Naive thymus-derived CD4-positive, alpha-beta T cell (primary cell): ENCODE measurements around the gene SERPINE1. TPM values are rescaled to one million over a fixed set of nuclear protein-coding genes. Genes with fewer than 3 reads are reported as not detected.
"Not testable (repeated sequence)": the region's sequence is repeated elsewhere in the genome, so short reads cannot be mapped to it uniquely, and the experiment has no call there.

Source experiments
- ATAC-seq: fragments of 150-1000 bp; cut with Tn5 transposase; 2 replicates; pipeline ENCODE4 v1.10.0; 2021; ENCODE audit warnings: mild to moderate bottlenecking, moderate library complexity
- CTCF ChIA-PET: fragments of 350-600 bp; sonication (Branson Sonifier 250); formaldehyde crosslinking; loops from one replicate; lab custom pipeline; 2021; ENCODE audit warnings: antibody characterized with exemption; lab: Charles Lee
- POLR2A ChIA-PET: fragments of 350-600 bp; sonication (Branson Sonifier 250); formaldehyde crosslinking; loops from one replicate; lab custom pipeline; 2021; ENCODE audit warnings: antibody characterized with exemption, inconsistent platforms; lab: Charles Lee
- DNase-seq, 9 donors: peaks; one replicate each; pipeline versions ENCODE4 v3.0.0 to v3.0.0-alpha.2; 2020 to 2022; ENCODE audit warnings: mixed read lengths in 1 of 9
- H3K27ac ChIP-seq: one replicate; pipeline ENCODE4 v1.7.0; 2013; ENCODE audit warnings: mild to moderate bottlenecking, low read depth, low read length, moderate library complexity
- H3K27me3 ChIP-seq, 2 donors: one replicate each; pipeline ENCODE4 v1.7.0; 2013; ENCODE audit warnings: low read length in 2 of 2, mild to moderate bottlenecking in 2 of 2, moderate library complexity in 2 of 2; ENCODE audit not compliant: control insufficient read depth in 2 of 2, insufficient read depth in 2 of 2
- H3K36me3 ChIP-seq, 3 experiments: 1 replicate in 2 of 3; 2 replicates in 1 of 3; pipeline ENCODE4 v1.7.0; 2013; ENCODE audit warnings: low read length in 3 of 3, mild to moderate bottlenecking in 3 of 3, moderate library complexity in 1 of 3; ENCODE audit not compliant: insufficient read depth in 3 of 3, control insufficient read depth in 2 of 3
- H3K4me1 ChIP-seq, 2 donors: one replicate each; pipeline ENCODE4 v1.7.0; 2013; ENCODE audit warnings: low read length in 2 of 2, mild to moderate bottlenecking in 2 of 2, moderate library complexity in 1 of 2; ENCODE audit not compliant: control insufficient read depth in 2 of 2, insufficient read depth in 2 of 2
- H3K4me3 ChIP-seq: 2 replicates; pipeline ENCODE4 v1.7.0; 2013; ENCODE audit warnings: mild to moderate bottlenecking, low read length
- H3K9me3 ChIP-seq, 3 experiments: 1 replicate in 2 of 3; 2 replicates in 1 of 3; pipeline ENCODE4 v1.7.0; 2013; ENCODE audit warnings: low read length in 3 of 3; ENCODE audit not compliant: control insufficient read depth in 2 of 3
- H3K27ac Mint-ChIP-seq, 9 donors: one replicate each; pipeline ENCODE4 v1.8.0; 2020 to 2022; ENCODE audit warnings: mixed read lengths in 9 of 9, mild to moderate bottlenecking in 8 of 9, moderate library complexity in 5 of 9, inconsistent platforms in 2 of 9
- H3K27me3 Mint-ChIP-seq, 5 donors: one replicate each; pipeline ENCODE4 v1.8.0; 2021 to 2022; ENCODE audit warnings: mixed read lengths in 5 of 5, mild to moderate bottlenecking in 1 of 5
- H3K36me3 Mint-ChIP-seq, 5 donors: one replicate each; pipeline ENCODE4 v1.8.0; 2020 to 2022; ENCODE audit warnings: mixed read lengths in 5 of 5, mild to moderate bottlenecking in 3 of 5, inconsistent platforms in 1 of 5
- H3K4me1 Mint-ChIP-seq, 7 donors: one replicate each; pipeline ENCODE4 v1.8.0; 2020 to 2022; ENCODE audit warnings: mixed read lengths in 7 of 7, mild to moderate bottlenecking in 3 of 7, inconsistent platforms in 1 of 7
- H3K4me3 Mint-ChIP-seq, 10 donors: one replicate each; pipeline ENCODE4 v1.8.0; 2020 to 2022; ENCODE audit warnings: mild to moderate bottlenecking in 10 of 10, mixed read lengths in 10 of 10, moderate library complexity in 6 of 10, inconsistent platforms in 2 of 10
- H3K9me3 Mint-ChIP-seq, 11 donors: one replicate each; pipeline ENCODE4 v1.8.0; 2020 to 2022; ENCODE audit warnings: mixed read lengths in 11 of 11, mild to moderate bottlenecking in 4 of 11, inconsistent platforms in 1 of 11, moderate library complexity in 1 of 11
- intact Hi-C, 2 donors: fragments of 100-400 bp; cut with micrococcal nuclease; formaldehyde crosslinking; loops; one replicate each; pipeline ENCODE4 v1.15.1; 2023
- polyA plus RNA-seq, 2 donors: library from polyadenylated mRNA; unstranded; fragments of 300-500 nt; fragmentation: Illumina TruSeq; gene quantifications; one replicate each; pipeline ENCODE4 v1.2.3, GENCODE V29; 2021
- total RNA-seq, 6 experiments: library from RNA in 5 of 6; stranded (reverse) in 5 of 6; gene quantifications; 1 replicate in 5 of 6; 2 replicates in 1 of 6; pipeline ENCODE4 v1.2.3 and lab custom pipeline; 2021 to 2026

SERPINE1 gene
- total and polyA plus RNA-seq, 7 experiments from 2014 or later, result 0.08 to 0.56 (median 0.36) TPM; not detected in 4

DNA sequence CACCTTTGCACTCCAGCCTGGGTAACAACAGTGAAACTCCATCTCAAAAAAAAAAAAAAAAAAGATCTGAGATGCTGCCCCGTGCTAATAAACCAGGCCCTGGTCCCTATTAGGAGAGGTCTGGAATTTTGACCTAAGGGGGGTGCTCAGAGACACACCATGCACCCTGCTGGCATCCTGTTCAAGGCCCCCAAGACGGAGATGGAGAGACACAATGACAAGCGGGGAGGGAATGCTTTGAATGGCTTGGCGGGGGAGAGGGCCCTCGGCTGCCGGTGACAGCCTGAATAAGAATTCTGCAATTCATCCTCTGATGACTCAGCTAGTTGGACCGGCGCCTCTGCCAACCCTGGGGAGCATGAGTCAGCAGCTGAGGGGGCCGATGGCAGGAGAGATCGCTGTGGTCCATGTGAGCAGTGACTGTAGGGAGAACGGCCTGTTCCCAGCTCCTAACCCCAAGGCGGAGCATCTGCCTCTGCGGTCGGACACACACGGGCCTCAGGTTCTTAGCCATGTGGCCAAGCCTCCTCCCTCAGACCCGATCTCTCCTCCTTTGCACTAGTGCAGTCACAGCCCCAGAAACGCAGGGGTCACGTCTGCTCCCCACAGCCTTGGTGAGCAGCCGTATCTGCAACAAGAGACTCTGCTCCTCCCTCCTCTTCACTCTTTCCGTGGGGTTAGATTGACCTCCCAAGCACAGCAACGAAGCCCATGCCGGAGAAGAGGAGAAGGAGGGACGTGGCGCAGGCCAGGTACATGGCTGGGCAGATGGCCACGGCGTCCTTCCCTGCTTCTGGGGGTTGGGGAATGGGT is 26.7 kb upstream of the SERPINE1 start:
- Mint-ChIP-seq H3K4me1 (peaks cover 9 to 22% (median 13%) of the 10 kb centered on the region in 7 donors), H3K4me3 (no peak overlapping the region), H3K36me3 (no peaks in the 10 kb centered on the region), H3K27ac (no peak overlapping the region), H3K9me3 (peaks cover 0 to 1% (median 0%) of the 10 kb centered on the region in 11 donors), H3K27me3 (peaks cover 22 to 34% (median 33%) of the 10 kb centered on the region in 5 donors)
- POLR2A ChIA-PET, result interaction anchor here (0.6 kb wide), 1 partner anchor 65 kb away, joined by 4 read pairs; the partner anchor contains the start of gene VGF
- no peaks in the 10 kb centered on the region for H3K36me3 ChIP-seq
- no peak overlapping the region for H3K4me3 ChIP-seq
- no peaks in the 10 kb centered on the region for H3K4me1 ChIP-seq
- CTCF ChIA-PET, result no interaction called here
- peak; percentile 81 for ATAC-seq
- DNase-seq, result peak in 1 of 9 donors; percentile 55
- H3K27ac ChIP-seq, result no peak overlapping the region
- no peaks in the 10 kb centered on the region for H3K9me3 ChIP-seq
- H3K27me3 ChIP-seq, result no peaks in the 10 kb centered on the region
- intact Hi-C loops, result loop anchor here in 1 of 2 donors (5.0 kb wide), 1 partner anchor 37 kb away; no protein-coding TSS in a partner anchor

DNA sequence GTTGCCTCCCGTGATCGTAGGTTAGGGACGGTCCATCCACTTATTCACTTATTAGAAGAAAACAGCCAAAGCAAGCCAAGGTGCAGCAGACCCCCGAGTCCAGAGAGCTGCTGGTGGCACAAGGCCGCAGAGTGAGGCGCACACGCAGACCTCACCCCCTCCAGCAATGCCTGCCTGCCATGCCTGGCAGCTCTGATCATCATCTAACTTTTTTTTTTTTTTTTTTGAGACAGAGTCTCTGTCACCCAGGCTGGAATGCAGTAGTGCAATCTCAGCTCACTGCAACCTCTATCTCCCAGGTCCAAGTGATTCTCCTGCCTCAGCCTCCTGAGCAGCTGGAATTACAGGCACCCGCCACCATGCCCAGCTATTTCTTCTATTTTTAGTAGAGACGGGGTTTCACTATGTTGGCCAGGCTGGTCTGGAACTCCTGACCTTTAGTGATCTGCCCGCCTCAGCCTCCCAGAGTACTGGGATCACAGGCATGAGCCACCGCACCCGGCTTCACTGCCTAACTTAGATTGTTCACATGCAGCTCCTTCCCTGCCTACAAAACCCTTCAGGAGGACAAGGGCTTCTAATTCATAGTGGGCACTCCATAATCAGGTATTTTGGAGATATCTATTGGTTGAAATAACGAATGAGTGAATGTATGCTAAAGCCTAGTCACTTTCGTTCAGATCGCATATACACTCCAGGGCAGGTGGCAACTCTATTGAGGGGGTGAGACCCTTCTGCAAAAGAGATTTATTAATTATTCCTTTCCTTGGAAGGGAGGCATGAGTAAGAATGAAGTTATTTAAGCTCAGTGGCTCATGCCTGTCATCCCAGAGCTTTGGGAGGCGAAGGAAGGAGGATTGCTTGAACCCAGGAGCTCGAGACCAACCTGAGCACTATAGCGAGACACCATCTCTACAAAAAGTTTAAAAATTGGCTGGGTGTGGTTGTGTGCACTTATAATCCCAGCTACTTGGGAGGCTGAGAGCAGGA is 25.8 kb upstream of the SERPINE1 start:
- H3K27me3 ChIP-seq, result no peaks in the 10 kb centered on the region
- Mint-ChIP-seq H3K36me3 (no peaks in the 10 kb centered on the region), H3K27me3 (peaks cover 22 to 34% (median 33%) of the 10 kb centered on the region in 5 donors), H3K9me3 (peaks cover 0 to 1% (median 0%) of the 10 kb centered on the region in 11 donors), H3K4me1 (peaks cover 6 to 18% (median 13%) of the 10 kb centered on the region in 7 donors), H3K4me3 (no peak overlapping the region), H3K27ac (no peak overlapping the region)
- no peaks in the 10 kb centered on the region for H3K4me1 ChIP-seq
- DNase-seq (no peak), ATAC-seq (no peak)
- H3K9me3 ChIP-seq, result no peaks in the 10 kb centered on the region
- intact Hi-C loops, result no loop called here
- ChIA-PET POLR2A (interaction anchor here (0.6 kb wide), 1 partner anchor 64 kb away, joined by 4 read pairs; the partner anchor contains the start of gene VGF), CTCF (no interaction called here)
- H3K4me3 ChIP-seq, result no peak overlapping the region
- H3K36me3 ChIP-seq, result no peaks in the 10 kb centered on the region
- H3K27ac ChIP-seq, result no peak overlapping the region

DNA sequence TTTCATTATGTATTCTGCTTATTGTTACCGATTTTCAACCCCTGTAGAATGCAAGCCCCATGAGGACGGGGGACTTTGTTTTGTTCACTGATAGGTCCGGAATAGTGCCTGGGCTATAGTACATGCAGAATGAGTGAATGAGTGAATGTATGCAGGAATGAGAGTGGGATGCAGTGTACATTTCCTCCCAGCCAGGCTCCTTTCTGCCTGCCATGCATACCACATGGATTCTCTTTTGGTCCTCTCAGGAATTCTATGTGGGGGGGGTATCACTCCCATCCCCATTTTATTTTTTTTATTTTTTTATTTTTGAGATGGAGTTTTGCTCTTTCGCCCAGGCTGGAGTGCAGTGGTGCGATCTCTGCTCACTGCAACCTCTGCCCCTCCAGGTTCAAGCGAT is 24.9 kb upstream of the SERPINE1 start:
- no peak overlapping the region for H3K27ac ChIP-seq
- peaks cover 0 to 1% (median 0%) of the 10 kb centered on the region in 11 donors for H3K9me3 Mint-ChIP-seq
- no peak for DNase-seq
- H3K4me1 ChIP-seq, result no peaks in the 10 kb centered on the region
- ChIA-PET POLR2A (no interaction called here), CTCF (no interaction called here)
- H3K27me3 Mint-ChIP-seq, result peaks cover 22 to 36% (median 33%) of the 10 kb centered on the region in 5 donors
- no peaks in the 10 kb centered on the region for H3K36me3 Mint-ChIP-seq
- ATAC-seq, result no peak
- no peak overlapping the region for H3K27ac Mint-ChIP-seq
- peaks cover 6 to 16% (median 8%) of the 10 kb centered on the region in 7 donors for H3K4me1 Mint-ChIP-seq
- H3K27me3 ChIP-seq, result no peaks in the 10 kb centered on the region
- intact Hi-C loops, result no loop called here
- no peak overlapping the region for H3K4me3 Mint-ChIP-seq
- H3K9me3 ChIP-seq, result no peaks in the 10 kb centered on the region
- no peak overlapping the region for H3K4me3 ChIP-seq
- no peaks in the 10 kb centered on the region for H3K36me3 ChIP-seq

DNA sequence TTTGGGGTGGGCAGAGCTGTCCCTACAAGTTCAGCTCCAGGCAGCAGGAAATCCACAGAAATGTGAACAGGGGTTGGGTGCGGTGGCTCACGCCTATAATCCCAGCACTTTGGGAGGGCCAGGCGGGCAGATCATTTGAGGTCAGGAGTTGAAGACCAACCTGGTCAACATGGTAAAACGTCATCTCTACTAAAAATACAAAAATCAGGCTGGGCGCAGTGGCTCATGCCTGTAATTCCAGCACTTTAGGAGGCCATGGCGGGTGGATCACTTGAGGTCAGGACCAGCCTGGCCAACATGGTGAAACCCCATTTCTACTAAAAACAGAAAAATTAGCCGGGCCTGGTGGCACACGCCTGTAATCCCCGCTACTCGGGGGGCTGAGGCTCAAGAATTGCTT is 23.2 kb upstream of the SERPINE1 start:
- CTCF ChIA-PET, H3K27me3 ChIP-seq, H3K36me3 ChIP-seq, H3K4me3 ChIP-seq, POLR2A ChIA-PET, H3K27ac ChIP-seq, H3K4me3 Mint-ChIP-seq, H3K9me3 ChIP-seq, ATAC-seq, H3K36me3 Mint-ChIP-seq, DNase-seq, H3K9me3 Mint-ChIP-seq, H3K27ac Mint-ChIP-seq, H3K4me1 ChIP-seq, intact Hi-C loops: not testable (repeated sequence)
- peaks cover 28 to 42% (median 38%) of the 10 kb centered on the region in 5 donors for H3K27me3 Mint-ChIP-seq
- peaks cover 0 to 12% (median 5%) of the 10 kb centered on the region in 7 donors for H3K4me1 Mint-ChIP-seq

DNA sequence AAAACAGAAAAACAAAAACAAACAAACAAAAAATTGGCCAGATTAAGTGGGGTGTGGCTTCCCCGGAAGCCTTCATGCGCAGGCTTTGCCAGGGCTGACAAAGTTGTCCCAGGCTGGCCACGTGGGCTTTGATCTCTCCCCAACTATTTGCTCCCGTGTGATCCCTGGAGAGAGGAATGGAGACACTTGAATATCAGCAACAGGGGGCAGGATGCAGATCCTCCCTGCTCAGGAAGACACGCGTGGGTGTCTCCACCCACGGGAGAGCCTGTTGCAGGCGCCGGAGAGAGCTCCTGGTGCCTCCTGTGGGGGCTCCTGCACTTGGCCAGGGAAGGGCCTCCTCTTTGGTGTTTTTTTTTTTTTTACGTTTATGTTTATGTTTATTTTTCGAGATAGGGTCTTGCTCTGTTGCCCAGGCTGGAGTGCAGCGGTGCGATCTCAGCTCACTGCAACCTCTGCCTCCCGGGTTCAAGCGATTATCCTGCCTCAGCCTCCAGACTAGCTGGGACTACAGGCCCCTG is 22.7 kb upstream of the SERPINE1 start:
- H3K9me3 Mint-ChIP-seq, result peaks cover 0 to 1% (median 0%) of the 10 kb centered on the region in 11 donors
- ChIA-PET POLR2A (no interaction called here), CTCF (no interaction called here)
- Histone ChIP-seq H3K9me3 (no peaks in the 10 kb centered on the region), H3K27ac (no peak overlapping the region), H3K4me3 (no peak overlapping the region), H3K27me3 (no peaks in the 10 kb centered on the region), H3K4me1 (no peaks in the 10 kb centered on the region), H3K36me3 (no peaks in the 10 kb centered on the region)
- DNase-seq (no peak), ATAC-seq (no peak)
- no peak overlapping the region for H3K27ac Mint-ChIP-seq
- no peak overlapping the region for H3K4me3 Mint-ChIP-seq
- intact Hi-C loops, result no loop called here
- H3K36me3 Mint-ChIP-seq, result no peaks in the 10 kb centered on the region
- peaks cover 28 to 42% (median 38%) of the 10 kb centered on the region in 5 donors for H3K27me3 Mint-ChIP-seq
- peaks cover 0 to 12% (median 5%) of the 10 kb centered on the region in 7 donors for H3K4me1 Mint-ChIP-seq

DNA sequence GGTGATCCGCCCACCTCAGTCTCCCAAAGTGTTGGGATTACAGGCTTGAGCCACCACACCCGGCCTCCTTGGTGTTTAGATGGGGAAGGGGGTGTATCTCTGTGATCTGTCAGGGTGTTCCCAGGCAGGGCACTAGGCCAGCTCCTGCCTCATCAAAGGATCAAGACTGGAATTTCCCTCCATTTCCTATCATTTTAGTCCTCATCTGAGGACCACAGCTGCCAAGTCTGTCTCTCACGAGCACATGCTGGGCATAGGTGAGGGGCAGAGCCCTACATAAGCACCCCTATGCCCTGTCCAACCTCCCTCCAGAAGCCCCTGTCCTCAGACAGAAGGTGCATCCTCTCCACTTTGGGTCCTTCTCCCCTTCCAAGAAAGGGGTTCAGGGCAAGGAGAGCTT is 22.1 kb upstream of the SERPINE1 start:
- Mint-ChIP-seq H3K9me3 (peaks cover 0 to 1% (median 0%) of the 10 kb centered on the region in 11 donors), H3K36me3 (no peaks in the 10 kb centered on the region), H3K27ac (no peak overlapping the region), H3K4me1 (peaks cover 0 to 12% (median 5%) of the 10 kb centered on the region in 7 donors), H3K27me3 (peaks cover 28 to 42% (median 36%) of the 10 kb centered on the region in 5 donors), H3K4me3 (no peak overlapping the region)
- intact Hi-C loops, result no loop called here
- ChIA-PET POLR2A (no interaction called here), CTCF (no interaction called here)
- DNase-seq, result no peak
- H3K36me3 ChIP-seq, result no peaks in the 10 kb centered on the region
- no peaks in the 10 kb centered on the region for H3K4me1 ChIP-seq
- H3K27ac ChIP-seq, result no peak overlapping the region
- H3K9me3 ChIP-seq, result no peaks in the 10 kb centered on the region
- H3K4me3 ChIP-seq, result no peak overlapping the region
- no peaks in the 10 kb centered on the region for H3K27me3 ChIP-seq
- no peak for ATAC-seq
